DMS79 (cell line): Measurements from ENCODE around the gene EDARADD.

ENCODE experiments used
- DNase-seq: peaks from one replicate; lab custom pipeline; 2025; lab: John Stamatoyannopoulos, UW

The EDARADD gene

DNA sequence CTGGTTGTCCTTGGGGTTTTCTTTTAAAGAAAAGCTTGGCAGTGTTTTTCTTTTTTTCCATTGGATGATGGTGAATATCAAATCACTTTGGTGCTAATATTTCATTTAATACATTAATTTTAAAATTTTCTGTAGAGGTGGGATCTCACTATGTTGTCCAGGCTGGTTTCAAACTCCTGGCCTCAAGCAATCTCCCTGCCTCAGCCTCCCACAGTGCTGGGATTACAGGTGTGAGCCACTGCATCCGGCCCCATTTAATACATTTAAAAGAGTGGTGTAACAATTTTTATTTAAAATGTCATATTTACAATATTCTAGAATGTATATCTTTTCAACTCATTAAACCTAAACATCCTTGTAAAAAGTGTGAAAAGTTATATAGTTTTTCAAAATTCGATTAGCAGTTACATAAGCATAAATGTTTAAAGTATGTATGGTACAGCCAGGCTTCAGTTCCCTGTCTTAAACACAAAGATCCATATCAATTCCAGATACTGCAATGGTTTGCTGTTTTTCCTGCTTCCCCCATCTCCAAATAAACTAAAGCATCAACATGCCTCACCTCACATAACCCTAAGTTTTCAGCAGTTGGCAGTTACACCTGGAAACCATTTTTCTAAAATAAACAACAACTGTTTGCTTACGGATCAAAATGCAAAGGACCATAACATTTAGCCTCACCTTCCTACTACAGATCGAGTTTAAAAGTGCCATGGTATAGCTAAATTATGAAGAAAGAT lies 120.8 kb downstream of the EDARADD start:
- DNase-seq, result peak; percentile 80

GRCh38 chr1:236515443-236515958 lies 121.4 kb downstream of the EDARADD start:
- DNase-seq, result peak; percentile 87

GRCh38 chr1:236516929-236517704 lies 123.0 kb downstream of the EDARADD start:
- peak; percentile 62 for DNase-seq

GRCh38 chr1:236518322-236518721 lies 124.2 kb downstream of the EDARADD start:
- DNase-seq, result no peak

- no peak for DNase-seq
Measured at GRCh38 chr1:236520445-236521005, 126.4 kb downstream of the EDARADD start.

- DNase-seq, result no peak
Measured at GRCh38 chr1:236522937-236523703, 129.0 kb downstream of the EDARADD start.

GRCh38 chr1:236523704-236524141 lies 129.6 kb downstream of the EDARADD start, which contains the start of gene LGALS8:
LGALS8 (plus strand) TSS chr1:236523982; CDS start chr1:236526071, 2,089 bp downstream.
- DNase-seq, result no peak

- DNase-seq, result no peak
Measured at GRCh38 chr1:236524142-236524894, 130.2 kb downstream of the EDARADD start.

- DNase-seq, result no peak
Measured at GRCh38 chr1:236524895-236525184, 130.8 kb downstream of the EDARADD start.

DNA sequence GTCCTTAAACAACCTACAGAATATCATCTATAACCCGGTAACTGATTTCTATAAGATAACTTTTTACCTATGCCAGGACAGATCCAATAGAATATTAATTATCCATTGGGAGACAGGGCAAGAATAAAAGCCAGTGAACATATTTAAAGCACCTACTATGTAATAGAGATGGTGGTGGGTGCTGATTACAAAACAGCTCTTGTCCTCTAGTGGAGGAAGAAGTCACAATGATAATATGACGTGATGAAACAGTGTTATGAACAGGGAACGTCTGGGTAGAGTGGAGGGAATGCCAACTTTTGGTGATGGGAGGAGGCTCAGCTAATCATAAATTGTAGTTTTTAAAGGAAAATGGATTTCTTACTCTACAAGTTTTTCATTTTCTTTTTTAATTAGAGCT lies 132.0 kb downstream of the EDARADD start:
- DNase-seq, result no peak

DNA sequence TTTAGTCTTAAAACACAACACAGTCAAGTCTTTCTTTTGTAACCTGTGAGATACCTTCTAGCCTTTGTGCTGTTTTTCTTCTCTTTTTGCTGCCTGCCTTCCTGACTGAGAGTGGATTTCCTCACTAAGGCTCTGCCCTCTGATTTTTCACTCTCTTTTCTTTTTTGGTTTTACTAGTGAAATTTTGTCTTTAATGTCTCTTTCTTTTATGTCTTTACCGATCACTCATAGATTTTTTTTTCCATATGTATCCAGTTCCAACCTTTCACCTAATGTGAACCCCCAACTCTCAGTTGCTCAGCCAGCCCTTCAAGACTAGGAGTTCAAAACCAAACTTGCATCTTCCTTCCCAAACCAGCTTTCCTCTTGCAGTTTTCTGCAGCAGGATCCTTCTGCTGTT lies 136.2 kb downstream of the EDARADD start:
- no peak for DNase-seq

GRCh38 chr1:236530959-236531358 lies 136.9 kb downstream of the EDARADD start:
- DNase-seq, result no peak

GRCh38 chr1:236532850-236533249 lies 138.8 kb downstream of the EDARADD start:
- DNase-seq, result no peak

DNA sequence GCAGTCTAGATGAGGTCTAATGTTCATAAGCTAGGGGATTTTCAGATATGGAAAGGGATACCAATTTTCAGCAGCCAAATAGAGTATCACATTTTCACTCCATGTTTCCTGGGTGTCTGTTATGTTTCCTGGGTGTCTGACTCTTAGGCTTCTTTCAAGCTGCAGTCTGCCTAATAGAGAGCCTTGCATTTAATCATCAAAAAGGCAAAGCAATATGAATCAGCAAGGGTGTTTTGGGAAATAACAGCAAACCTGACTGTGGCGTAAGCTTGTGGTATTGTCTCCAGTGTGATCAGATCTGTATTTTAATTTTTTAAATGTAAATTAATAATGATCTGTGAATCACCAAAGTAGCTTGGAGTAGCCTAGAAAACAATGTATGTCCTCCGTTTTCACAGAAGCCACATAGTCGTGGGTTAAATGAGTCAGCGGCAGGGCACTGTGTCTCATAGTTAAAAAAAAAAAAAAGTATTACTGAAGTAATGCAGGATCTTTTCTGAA lies 140.1 kb downstream of the EDARADD start:
- DNase-seq, result no peak
